ENCODE results near the gene SYDE2.

SYDE2 gene

GRCh38 chr1:85125891-85126290, 74.9 kb downstream of the SYDE2 start:
- no peak overlapping the region for H3K4me3 ChIP-seq (ENCODE audit: low read depth, low read length)

DNA sequence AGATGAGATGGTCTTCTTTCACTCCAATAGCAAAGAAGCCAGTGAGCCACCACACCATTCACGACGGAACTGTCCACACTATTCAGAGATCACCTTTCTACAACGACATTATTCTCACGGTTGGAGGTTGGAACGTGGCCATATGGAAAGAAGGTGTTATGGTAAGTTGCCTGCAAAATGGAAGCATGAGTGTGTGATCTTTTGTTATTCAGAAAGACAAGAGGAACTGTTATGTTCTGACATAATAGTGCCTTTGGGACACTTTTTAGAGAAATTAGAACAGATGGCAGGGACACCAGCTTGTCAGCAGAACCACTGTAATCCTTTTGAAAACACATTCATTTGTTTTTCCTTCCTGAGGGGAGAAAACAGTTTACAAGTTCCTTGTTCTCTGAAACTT, 76.7 kb downstream of the SYDE2 start:
- no peak overlapping the region for H3K4me3 ChIP-seq (ENCODE audit: low read depth, low read length)

DNA sequence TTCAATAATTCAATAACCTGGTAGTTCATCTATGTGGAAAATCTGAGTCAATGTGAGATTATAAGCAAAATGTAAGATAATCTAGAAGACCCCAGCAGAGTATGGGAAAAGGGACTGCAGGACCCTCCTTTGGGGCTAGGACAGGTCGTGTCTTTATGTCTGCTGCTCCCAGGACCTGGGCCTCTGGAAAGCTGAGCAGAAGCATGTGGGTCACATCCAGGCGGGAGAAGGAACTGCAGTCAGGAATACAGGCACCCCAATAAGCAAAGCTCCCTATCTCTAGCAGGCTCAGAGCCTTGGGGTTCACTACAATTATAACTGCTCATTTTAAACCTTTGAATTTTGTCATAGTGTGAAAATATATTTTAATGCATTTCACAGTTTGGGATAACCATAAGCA, 78.6 kb downstream of the SYDE2 start:
- H3K4me3 ChIP-seq (ENCODE audit: low read depth, low read length) = no peak overlapping the region

DNA sequence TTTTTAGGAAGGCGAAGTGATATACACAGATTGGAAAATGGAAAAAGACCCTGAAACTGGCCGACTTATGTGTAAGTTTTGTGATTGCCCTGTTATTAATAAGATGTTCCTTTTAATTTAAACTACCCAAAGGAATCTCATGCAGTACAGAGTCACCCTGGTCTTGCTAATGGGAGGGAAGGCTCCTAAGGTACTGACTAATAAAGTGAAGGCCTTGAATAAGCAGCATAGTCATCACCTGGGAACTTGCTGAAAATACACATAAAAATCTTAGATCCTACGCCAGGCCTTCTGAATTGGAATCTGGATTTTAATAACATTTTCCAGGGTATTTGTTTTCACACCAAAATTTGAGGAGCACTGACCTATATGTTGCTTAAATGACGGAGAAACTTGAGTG, 79.1 kb downstream of the SYDE2 start:
- H3K4me3 ChIP-seq (ENCODE audit: low read depth, low read length) = no peak overlapping the region

DNA sequence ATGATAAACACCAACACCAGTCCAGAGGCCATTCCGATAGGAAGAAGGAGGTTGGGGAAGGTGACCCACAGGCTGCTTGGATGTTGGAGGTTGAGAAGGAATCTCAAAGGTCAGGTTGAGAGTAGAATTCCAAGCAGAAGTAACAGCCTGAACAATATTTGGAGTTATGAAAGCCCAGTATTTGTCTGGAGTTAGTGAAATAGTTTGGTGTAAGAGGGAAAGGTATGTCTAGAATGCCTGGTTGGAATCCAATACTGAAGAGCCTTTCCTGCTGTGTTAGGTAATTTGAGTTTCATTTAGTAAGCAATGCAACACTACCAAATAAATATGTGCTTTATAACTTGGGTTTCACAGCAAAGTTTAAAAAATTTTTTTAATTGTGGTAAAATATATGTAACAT, 82.1 kb downstream of the SYDE2 start:
- no peak overlapping the region for H3K4me3 ChIP-seq (ENCODE audit: low read depth, low read length)

DNA sequence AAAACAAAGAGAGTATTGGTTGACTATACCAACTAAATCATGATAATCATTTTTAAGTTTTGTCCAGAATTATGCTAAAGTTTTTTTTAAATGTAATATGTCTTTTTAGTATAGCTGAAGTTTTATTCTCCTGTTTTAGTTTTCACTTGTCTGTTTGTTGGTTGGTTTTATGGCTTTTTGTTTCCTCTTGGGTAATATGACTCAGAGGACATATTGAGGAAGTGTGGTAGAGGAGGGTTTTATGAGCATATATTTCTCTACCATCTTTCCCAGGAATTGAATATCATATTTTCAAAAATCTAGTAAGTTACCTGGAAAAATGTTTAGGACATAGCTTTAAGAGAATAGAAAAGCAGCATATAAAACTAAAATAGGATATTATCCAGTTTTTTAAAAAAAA, 84.0 kb downstream of the SYDE2 start:
- no peak overlapping the region for H3K4me3 ChIP-seq (ENCODE audit: low read depth, low read length)

- no peak overlapping the region for H3K4me3 ChIP-seq (ENCODE audit: low read depth, low read length)
Measured at GRCh38 chr1:85115933-85116332, 84.9 kb downstream of the SYDE2 start.

DNA sequence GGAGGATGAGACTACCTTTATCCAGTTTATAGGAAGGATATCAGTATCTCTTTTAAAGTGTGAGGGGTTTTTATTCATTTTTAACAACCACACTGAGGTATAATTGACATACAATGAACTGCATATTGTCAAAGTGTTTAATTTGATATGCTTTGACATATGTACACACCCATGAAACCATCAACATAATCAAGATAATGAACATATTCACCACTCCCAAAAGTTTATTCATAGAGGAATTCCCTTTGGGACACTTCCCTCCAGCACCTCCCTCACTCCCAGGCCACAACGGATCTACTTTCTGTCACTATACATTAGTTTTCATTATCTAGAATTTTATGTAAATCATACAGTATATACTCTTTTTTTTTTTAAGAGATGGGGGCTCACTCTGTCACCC, 89.1 kb downstream of the SYDE2 start:
- no peak overlapping the region for H3K4me3 ChIP-seq (ENCODE audit: low read depth, low read length)

DNA sequence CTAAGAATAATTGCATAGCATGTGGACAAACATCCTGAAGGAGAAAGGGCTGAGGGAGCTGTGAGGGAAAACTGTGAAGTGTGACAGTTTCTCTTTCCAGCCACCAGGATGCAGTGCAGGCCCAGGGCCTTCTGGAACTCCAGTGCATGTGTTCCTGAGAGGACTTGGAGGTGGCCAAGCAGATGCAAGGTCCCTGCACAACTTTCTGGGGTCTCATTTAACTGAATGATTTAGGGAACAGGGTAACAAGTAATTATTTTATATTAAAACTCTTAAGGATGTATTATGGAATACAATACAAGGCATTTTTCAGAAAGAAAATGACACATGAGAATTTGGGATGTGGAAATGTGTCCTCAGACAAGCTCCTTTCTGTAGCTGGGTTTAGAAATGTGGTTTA, 91.3 kb downstream of the SYDE2 start:
- H3K4me3 ChIP-seq (ENCODE audit: low read depth, low read length) = no peak overlapping the region

Measured in iPS-11a (cell line).